GM20000 (cell line): ENCODE measurements around the gene GHRH.

Experiments used
- DNase-seq: peaks from one replicate; pipeline ENCODE4 v3.0.0; 2012; ENCODE audit warnings: low spot score
- CTCF ChIP-seq: IDR thresholded peaks from 2 replicates; pipeline ENCODE4 v1.5.1; 2012; ENCODE audit warnings: mild to moderate bottlenecking, control low read depth; ENCODE audit errors: extremely low read depth, missing control alignments

GHRH gene

GRCh38 chr20:37279820-37280219 lies 18.2 kb upstream of the GHRH start:
- DNase-seq = no peak

GRCh38 chr20:37278966-37279590 lies 17.5 kb upstream of the GHRH start:
- DNase-seq = no peak
- TF ChIP-seq CTCF = no peak

More at GRCh38 chr20:37279820-37280219, 18.2 kb upstream of the GHRH start:
- TF ChIP-seq CTCF = no peak

- no peak for DNase-seq
- no peak for TF ChIP-seq CTCF
Measured at GRCh38 chr20:37277253-37277593, 15.6 kb upstream of the GHRH start.

- DNase-seq = peak; percentile 71
- TF ChIP-seq CTCF = peak; percentile 40
Measured at GRCh38 chr20:37276494-37277252, 15.1 kb upstream of the GHRH start.

GRCh38 chr20:37274851-37275524 lies 13.4 kb upstream of the GHRH start:
- TF ChIP-seq CTCF = no peak
- DNase-seq = no peak

- DNase-seq = no peak
- TF ChIP-seq CTCF = no peak
Measured at GRCh38 chr20:37273988-37274387, 12.4 kb upstream of the GHRH start.

GRCh38 chr20:37271421-37271768 lies 9.8 kb upstream of the GHRH start:
- no peak for TF ChIP-seq CTCF

More at GRCh38 chr20:37271421-37271768, 9.8 kb upstream of the GHRH start:
- DNase-seq = no peak
